Natural killer cell (primary cell): ENCODE data around the gene CA10. TPM values are rescaled to one million over a fixed set of nuclear protein-coding genes. Genes with fewer than 3 reads are reported as not detected.

Experiments used
- ATAC-seq, 3 donors: fragments of 150-1000 bp in 2 of 3; fragments of 200-7000 bp in 1 of 3; cut with Tn5 transposase; 1 replicate in 1 of 3; 2 replicates in 2 of 3; pipeline ENCODE4 v1.10.0; 2021; ENCODE audit warnings: mild to moderate bottlenecking in 2 of 3, moderate library complexity in 2 of 3
- DNase-seq, 2 donors: peaks; one replicate each; pipeline versions ENCODE4 v3.0.0 to v3.0.0-alpha.2; 2013 to 2021; ENCODE audit warnings: mixed read lengths in 1 of 2
- H3K27ac ChIP-seq: one replicate; pipeline ENCODE4 v1.5.1; 2013; ENCODE audit warnings: mild to moderate bottlenecking, low read length
- H3K27me3 ChIP-seq: one replicate; pipeline ENCODE4 v1.6.1; 2013; ENCODE audit warnings: low read length; ENCODE audit not compliant: control insufficient read depth, insufficient read depth
- H3K36me3 ChIP-seq: one replicate; pipeline ENCODE4 v1.6.1; 2013; ENCODE audit warnings: low read length; ENCODE audit not compliant: control insufficient read depth, insufficient read depth
- H3K4me1 ChIP-seq: one replicate; pipeline ENCODE4 v1.6.1; 2013; ENCODE audit warnings: low read length; ENCODE audit not compliant: control insufficient read depth, insufficient read depth
- H3K4me3 ChIP-seq: one replicate; pipeline ENCODE4 v1.5.1; 2013; ENCODE audit warnings: low read length
- H3K9me3 ChIP-seq: one replicate; pipeline ENCODE4 v1.6.1; 2013; ENCODE audit warnings: low read length; ENCODE audit not compliant: control insufficient read depth, insufficient read depth
- H3K27ac Mint-ChIP-seq, 2 donors: one replicate each; pipeline ENCODE4 v1.8.0; 2022; ENCODE audit warnings: mild to moderate bottlenecking in 2 of 2, mixed read lengths in 2 of 2, moderate library complexity in 1 of 2
- H3K27me3 Mint-ChIP-seq, 2 donors: one replicate each; pipeline ENCODE4 v1.8.0; 2022; ENCODE audit warnings: low read depth in 2 of 2, mixed read lengths in 2 of 2
- H3K36me3 Mint-ChIP-seq: one replicate; pipeline ENCODE4 v1.8.0; 2022; ENCODE audit warnings: mixed read lengths
- H3K4me1 Mint-ChIP-seq, 2 donors: one replicate each; pipeline ENCODE4 v1.8.0; 2022; ENCODE audit warnings: mixed read lengths in 2 of 2
- H3K4me3 Mint-ChIP-seq: one replicate; pipeline ENCODE4 v1.8.0; 2022; ENCODE audit warnings: mild to moderate bottlenecking, moderate library complexity, mixed read lengths
- H3K9me3 Mint-ChIP-seq, 2 donors: one replicate each; pipeline ENCODE4 v1.8.0; 2022; ENCODE audit warnings: mixed read lengths in 2 of 2
- CTCF ChIP-seq: fragments of 200-600 bp; IDR thresholded peaks from one replicate; pipeline ENCODE4 v1.8.0; 2022; ENCODE audit warnings: antibody characterized with exemption
- WGBS: methylation state at CpG from one replicate; pipeline ENCODE4 v1.1.7; 2013; ENCODE audit warnings: missing lambda C conversion rate; ENCODE audit not compliant: insufficient coverage; 5-methylcytosine and 5-hydroxymethylcytosine counted together
- intact Hi-C: fragments of 100-400 bp; cut with micrococcal nuclease; formaldehyde crosslinking; loops from one replicate; pipeline ENCODE4 v1.14.2; 2022
- total RNA-seq, 4 donors: library from RNA; stranded (reverse); fragments of 120-200 nt in 1 of 4; gene quantifications; one replicate each; pipeline versions ENCODE4 v1.2.3 to v1.2.4, GENCODE V29; 2013 to 2022

The CA10 gene
- total RNA-seq, 3 donors from 2014 or later (not counting 1 experiment from before 2014, with no cell fraction given) = not detected

GRCh38 chr17:51912939-51913338, 245.6 kb downstream of the CA10 start:
- no peaks in the 10 kb centered on the region for H3K27me3 Mint-ChIP-seq
- no peaks in the 10 kb centered on the region for H3K36me3 ChIP-seq
- no peaks in the 10 kb centered on the region for H3K9me3 Mint-ChIP-seq
- H3K36me3 Mint-ChIP-seq = no peaks in the 10 kb centered on the region
- intact Hi-C loops = no loop called here
- no peaks in the 10 kb centered on the region for H3K9me3 ChIP-seq
- no peak overlapping the region for H3K4me3 ChIP-seq
- no peak for TF ChIP-seq CTCF
- no CpG with 5 or more reads among the region's 2 CpGs for WGBS
- ATAC-seq (no peak), DNase-seq (no peak)
- H3K4me1 Mint-ChIP-seq = no peaks in the 10 kb centered on the region
- no peaks in the 10 kb centered on the region for H3K4me1 ChIP-seq
- no peak overlapping the region for H3K27ac ChIP-seq
- no peak overlapping the region for H3K27ac Mint-ChIP-seq
- no peak overlapping the region for H3K4me3 Mint-ChIP-seq
- no peaks in the 10 kb centered on the region for H3K27me3 ChIP-seq

GRCh38 chr17:51911237-51911636, 247.3 kb downstream of the CA10 start:
- intact Hi-C loops = no loop called here
- Mint-ChIP-seq H3K4me1 (no peaks in the 10 kb centered on the region), H3K36me3 (no peaks in the 10 kb centered on the region), H3K9me3 (no peaks in the 10 kb centered on the region), H3K4me3 (no peak overlapping the region), H3K27me3 (no peaks in the 10 kb centered on the region), H3K27ac (no peak overlapping the region)
- Histone ChIP-seq H3K36me3 (no peaks in the 10 kb centered on the region), H3K9me3 (no peaks in the 10 kb centered on the region), H3K27me3 (no peaks in the 10 kb centered on the region), H3K4me3 (no peak overlapping the region), H3K4me1 (no peaks in the 10 kb centered on the region), H3K27ac (no peak overlapping the region)
- no peak for ATAC-seq
- DNase-seq = no peak
- no peak for TF ChIP-seq CTCF
- 93% methylated on average over 6 of the region's 6 CpGs for WGBS

GRCh38 chr17:51909971-51910370, 248.5 kb downstream of the CA10 start:
- Mint-ChIP-seq H3K27ac (no peak overlapping the region), H3K36me3 (no peaks in the 10 kb centered on the region), H3K27me3 (no peaks in the 10 kb centered on the region), H3K9me3 (no peaks in the 10 kb centered on the region), H3K4me3 (no peak overlapping the region), H3K4me1 (no peaks in the 10 kb centered on the region)
- Histone ChIP-seq H3K27me3 (no peaks in the 10 kb centered on the region), H3K4me3 (no peak overlapping the region), H3K4me1 (no peaks in the 10 kb centered on the region), H3K27ac (no peak overlapping the region), H3K36me3 (no peaks in the 10 kb centered on the region), H3K9me3 (no peaks in the 10 kb centered on the region)
- no peak for ATAC-seq
- 81% methylated on average over 1 of the region's 3 CpGs for WGBS
- no peak for DNase-seq
- intact Hi-C loops = no loop called here
- TF ChIP-seq CTCF = no peak

GRCh38 chr17:51908841-51909537, 249.5 kb downstream of the CA10 start:
- intact Hi-C loops = no loop called here
- Mint-ChIP-seq H3K36me3 (no peaks in the 10 kb centered on the region), H3K4me1 (no peaks in the 10 kb centered on the region), H3K27ac (no peak overlapping the region), H3K27me3 (no peaks in the 10 kb centered on the region), H3K4me3 (no peak overlapping the region), H3K9me3 (no peaks in the 10 kb centered on the region)
- DNase-seq (no peak), ATAC-seq (no peak)
- Histone ChIP-seq H3K36me3 (no peaks in the 10 kb centered on the region), H3K27ac (no peak overlapping the region), H3K9me3 (no peaks in the 10 kb centered on the region), H3K4me1 (no peaks in the 10 kb centered on the region), H3K4me3 (no peak overlapping the region), H3K27me3 (no peaks in the 10 kb centered on the region)
- no peak for TF ChIP-seq CTCF
- WGBS = 81% methylated on average over 5 of the region's 7 CpGs
